Liver (tissue), 9 donors: ENCODE results near the gene FCSK. TPM values are rescaled to one million over a fixed set of nuclear protein-coding genes. Genes with fewer than 3 reads are reported as not detected.

ENCODE experiments used
- DNase-seq: peaks from one replicate; pipeline ENCODE4 v3.0.0-alpha.2; 2017; ENCODE audit warnings: low spot score
- H3K27ac ChIP-seq, 2 donors: one replicate each; pipeline ENCODE4 v1.7.0; 2013; ENCODE audit warnings: inconsistent platforms in 2 of 2, low read length in 2 of 2, control low read depth in 1 of 2, low read depth in 1 of 2, mild to moderate bottlenecking in 1 of 2
- H3K27me3 ChIP-seq, 4 donors: one replicate each; pipeline versions ENCODE4 v1.6.1 to v1.7.0; 2013; ENCODE audit warnings: low read length in 3 of 4, inconsistent platforms in 1 of 4, mild to moderate bottlenecking in 1 of 4, moderate library complexity in 1 of 4; ENCODE audit not compliant: control insufficient read depth in 4 of 4, insufficient read depth in 4 of 4
- H3K36me3 ChIP-seq, 4 donors: one replicate each; pipeline versions ENCODE4 v1.6.1 to v1.7.0; 2013; ENCODE audit warnings: low read length in 3 of 4, mild to moderate bottlenecking in 3 of 4, low read depth in 1 of 4, moderate library complexity in 1 of 4; ENCODE audit not compliant: control insufficient read depth in 4 of 4, insufficient read depth in 3 of 4
- H3K4me1 ChIP-seq, 4 donors: one replicate each; pipeline versions ENCODE4 v1.6.1 to v1.7.0; 2013; ENCODE audit warnings: low read length in 3 of 4, mild to moderate bottlenecking in 3 of 4, moderate library complexity in 1 of 4; ENCODE audit not compliant: control insufficient read depth in 4 of 4, insufficient read depth in 4 of 4
- H3K4me3 ChIP-seq, 3 donors: one replicate each; pipeline versions ENCODE4 v1.6.1 to v1.7.0; 2013; ENCODE audit warnings: low read length in 3 of 3, control low read depth in 1 of 3, low read depth in 1 of 3, mild to moderate bottlenecking in 1 of 3
- H3K9ac ChIP-seq, 2 donors: one replicate each; pipeline ENCODE4 v1.7.0; 2013; ENCODE audit warnings: low read length in 2 of 2, mild to moderate bottlenecking in 2 of 2, moderate library complexity in 2 of 2, control low read depth in 1 of 2, low read depth in 1 of 2
- H3K9me3 ChIP-seq, 4 donors: one replicate each; pipeline versions ENCODE4 v1.6.1 to v1.7.0; 2013; ENCODE audit warnings: low read length in 3 of 4; ENCODE audit not compliant: control insufficient read depth in 4 of 4
- ATF3 ChIP-seq: IDR thresholded peaks from 2 replicates; pipeline ENCODE4 v1.6.1; 2016; ENCODE audit warnings: antibody characterized with exemption
- EGR1 ChIP-seq, 2 donors: IDR thresholded peaks; 2 replicates each; pipeline ENCODE4 v1.6.1; 2016 to 2018; ENCODE audit warnings: antibody characterized with exemption in 2 of 2, low read depth in 2 of 2
- FOXA1 ChIP-seq: IDR thresholded peaks from 2 replicates; pipeline ENCODE4 v1.6.1; 2016; ENCODE audit warnings: antibody characterized with exemption
- FOXA2 ChIP-seq: IDR thresholded peaks from 2 replicates; pipeline ENCODE4 v1.6.1; 2016; ENCODE audit warnings: antibody characterized with exemption
- GABPA ChIP-seq, 2 donors: IDR thresholded peaks in 1 of 2; conservative IDR thresholded peaks in 1 of 2; 2 replicates each; pipeline ENCODE4 v1.6.1; 2016; ENCODE audit warnings: antibody characterized with exemption in 2 of 2, mild to moderate bottlenecking in 1 of 2, moderate library complexity in 1 of 2
- HNF4A ChIP-seq, 2 donors: conservative IDR thresholded peaks; 2 replicates each; pipeline ENCODE4 v1.6.1; 2016; ENCODE audit warnings: antibody characterized with exemption in 2 of 2, mild to moderate bottlenecking in 2 of 2
- HNF4G ChIP-seq: IDR thresholded peaks from 2 replicates; pipeline ENCODE4 v1.6.1; 2016; ENCODE audit warnings: antibody characterized with exemption
- JUND ChIP-seq, 2 donors: IDR thresholded peaks; 2 replicates each; pipeline ENCODE4 v1.6.1; 2016; ENCODE audit warnings: antibody characterized with exemption in 2 of 2
- MAX ChIP-seq: IDR thresholded peaks from 2 replicates; pipeline ENCODE4 v1.6.1; 2016; ENCODE audit warnings: antibody characterized with exemption
- NR2F2 ChIP-seq: IDR thresholded peaks from 2 replicates; pipeline ENCODE4 v1.6.1; 2016; ENCODE audit warnings: antibody characterized with exemption
- RAD21 ChIP-seq, 2 donors: IDR thresholded peaks; 2 replicates each; pipeline ENCODE4 v1.6.1; 2016; ENCODE audit warnings: antibody characterized with exemption in 2 of 2, mild to moderate bottlenecking in 2 of 2
- REST ChIP-seq: IDR thresholded peaks from 2 replicates; pipeline ENCODE4 v1.6.1; 2016; ENCODE audit warnings: antibody characterized with exemption, mild to moderate bottlenecking
- RXRA ChIP-seq, 2 donors: IDR thresholded peaks; 2 replicates each; pipeline ENCODE4 v1.6.1; 2017 to 2018; ENCODE audit warnings: antibody characterized with exemption in 2 of 2, mild to moderate bottlenecking in 1 of 2
- SP1 ChIP-seq: IDR thresholded peaks from 2 replicates; pipeline ENCODE4 v1.6.1; 2018; ENCODE audit warnings: antibody characterized with exemption, mild to moderate bottlenecking
- TAF1 ChIP-seq: conservative IDR thresholded peaks from 2 replicates; pipeline ENCODE4 v1.6.1; 2016; ENCODE audit warnings: antibody characterized with exemption, mild to moderate bottlenecking
- YY1 ChIP-seq: IDR thresholded peaks from 2 replicates; pipeline ENCODE4 v1.6.1; 2016; ENCODE audit warnings: antibody characterized with exemption, mild to moderate bottlenecking
- ZBTB33 ChIP-seq: IDR thresholded peaks from 2 replicates; pipeline ENCODE4 v1.6.1; 2016; ENCODE audit warnings: antibody characterized with exemption
- WGBS: extraction: QIAGEN DNeasy Blood & Tissue Kit; methylation state at CpG from one replicate; pipeline ENCODE4 v1.1.7; 2013; 5-methylcytosine and 5-hydroxymethylcytosine counted together
- polyA plus RNA-seq, 2 donors: library from polyadenylated mRNA; stranded (reverse) in 1 of 2; unstranded in 1 of 2; fragments of 200-250 nt in 1 of 2; fragments of >200 nt in 1 of 2; fragmentation: Nextera tagmentation in 1 of 2; extraction: Ambion mirVana in 1 of 2; gene quantifications; one replicate each; pipeline versions ENCODE4 v1.2.1 to v1.2.3, GENCODE V29; 2013 to 2015
- total RNA-seq, 2 donors: library from RNA; depleted of rRNA; stranded (reverse); fragments of >200 nt; gene quantifications; one replicate each; pipeline ENCODE4 v1.2.3, GENCODE V29; 2014
- TF ChIP-seq, protein P1 (sequence below): fragments of 150-350 bp; IDR thresholded peaks from 2 replicates; pipeline ENCODE4 v1.5.1; 2017; ENCODE audit warnings: improper control_type of control experiment, low read depth, low read length; ENCODE audit not compliant: missing input control
- donor health status: healthy.
- donor health status: healthy.
- donor health status: healthy.
- donor health status: healthy.
- donor health status: healthy.

The FCSK gene
- total and polyA plus RNA-seq, 4 donors: 4.3 to 20.2 (median 8.5) TPM

GRCh38 chr16:70421014-70421413, 33.4 kb upstream of the FCSK start:
- Histone ChIP-seq H3K9me3 (no peaks in the 10 kb centered on the region), H3K4me1 (peaks cover 13 to 45% (median 28%) of the 10 kb centered on the region in 4 donors), H3K4me3 (no peak overlapping the region), H3K36me3 (no peaks in the 10 kb centered on the region), H3K9ac (no peak overlapping the region), H3K27me3 (no peaks in the 10 kb centered on the region), H3K27ac (no peak overlapping the region)
- TF ChIP-seq MAX (no peak), HNF4A (conservative IDR thresholded peaks at IDR 0.05) (no peak), JUND (IDR thresholded peaks at IDR 0.05) (no peak), YY1 (no peak), HNF4G (no peak), GABPA (IDR thresholded peaks at IDR 0.05 in 1 of 2, conservative IDR thresholded peaks at IDR 0.05 in 1 of 2) (no peak), EGR1 (IDR thresholded peaks at IDR 0.05; ENCODE audit: low read depth in 2 of 2) (no peak), NR2F2 (no peak), FOXA2 (no peak), TAF1 (no peak), RXRA (IDR thresholded peaks at IDR 0.05) (no peak), REST (no peak), ZBTB33 (no peak), FOXA1 (no peak), SP1 (no peak), RAD21 (IDR thresholded peaks at IDR 0.05) (no peak)
- 95% methylated on average over 9 of the region's 9 CpGs for WGBS
- no peak for DNase-seq

DNA sequence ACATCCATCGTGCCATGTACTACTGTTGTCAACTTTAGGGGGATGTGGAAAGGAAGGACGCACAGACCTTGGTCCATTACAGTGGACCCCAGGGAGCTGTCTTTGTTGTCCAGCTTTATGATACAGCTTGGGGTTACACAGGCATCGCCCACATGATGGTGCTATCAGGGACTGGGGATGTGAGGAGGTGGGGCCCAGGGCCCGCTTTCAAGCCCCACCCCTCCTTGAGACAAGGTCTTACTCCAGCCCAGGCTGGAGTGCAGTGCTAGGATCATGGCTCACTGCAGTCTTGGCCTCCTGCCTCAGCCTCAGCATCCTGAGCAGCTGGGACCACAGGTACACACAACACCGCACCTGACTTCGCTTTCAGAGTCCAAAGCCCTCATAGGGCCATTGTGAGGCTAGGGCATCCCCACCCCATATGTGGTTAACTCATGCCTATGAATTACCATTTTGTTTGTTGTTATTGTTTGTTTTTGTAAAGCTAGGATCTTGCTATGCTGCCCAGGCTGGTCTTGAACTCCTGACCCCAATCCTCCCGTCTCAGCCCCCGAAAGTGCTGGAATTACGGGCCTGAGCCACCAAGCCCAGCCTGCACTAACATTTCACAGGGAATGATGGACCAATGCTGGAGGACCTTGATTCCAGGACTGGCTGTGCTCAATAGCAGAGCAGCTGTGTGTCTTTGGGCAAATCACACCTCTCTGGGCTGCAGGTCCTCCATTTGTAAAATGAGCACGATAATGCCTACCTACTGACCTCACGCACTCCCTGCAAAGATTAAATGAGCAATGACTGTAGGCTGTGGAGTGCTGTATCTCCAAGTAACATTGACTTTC, 32.7 kb upstream of the FCSK start:
- H3K27ac ChIP-seq: no peak overlapping the region
- no peaks in the 10 kb centered on the region for H3K27me3 ChIP-seq
- H3K9ac ChIP-seq: no peak overlapping the region
- no peak for DNase-seq
- H3K4me3 ChIP-seq: no peak overlapping the region
- no peaks in the 10 kb centered on the region for H3K9me3 ChIP-seq
- H3K36me3 ChIP-seq: no peaks in the 10 kb centered on the region
- 93% methylated on average over 11 of the region's 11 CpGs for WGBS
- H3K4me1 ChIP-seq: peaks cover 13 to 45% (median 28%) of the 10 kb centered on the region in 4 donors
- no peak for TF ChIP-seq ATF3
- no peak for TF ChIP-seq TAF1
- TF ChIP-seq JUND (IDR thresholded peaks at IDR 0.05): no peak
- TF ChIP-seq MAX: no peak
- TF ChIP-seq, protein P1, sequence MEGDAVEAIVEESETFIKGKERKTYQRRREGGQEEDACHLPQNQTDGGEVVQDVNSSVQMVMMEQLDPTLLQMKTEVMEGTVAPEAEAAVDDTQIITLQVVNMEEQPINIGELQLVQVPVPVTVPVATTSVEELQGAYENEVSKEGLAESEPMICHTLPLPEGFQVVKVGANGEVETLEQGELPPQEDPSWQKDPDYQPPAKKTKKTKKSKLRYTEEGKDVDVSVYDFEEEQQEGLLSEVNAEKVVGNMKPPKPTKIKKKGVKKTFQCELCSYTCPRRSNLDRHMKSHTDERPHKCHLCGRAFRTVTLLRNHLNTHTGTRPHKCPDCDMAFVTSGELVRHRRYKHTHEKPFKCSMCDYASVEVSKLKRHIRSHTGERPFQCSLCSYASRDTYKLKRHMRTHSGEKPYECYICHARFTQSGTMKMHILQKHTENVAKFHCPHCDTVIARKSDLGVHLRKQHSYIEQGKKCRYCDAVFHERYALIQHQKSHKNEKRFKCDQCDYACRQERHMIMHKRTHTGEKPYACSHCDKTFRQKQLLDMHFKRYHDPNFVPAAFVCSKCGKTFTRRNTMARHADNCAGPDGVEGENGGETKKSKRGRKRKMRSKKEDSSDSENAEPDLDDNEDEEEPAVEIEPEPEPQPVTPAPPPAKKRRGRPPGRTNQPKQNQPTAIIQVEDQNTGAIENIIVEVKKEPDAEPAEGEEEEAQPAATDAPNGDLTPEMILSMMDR: no peak
- TF ChIP-seq GABPA (IDR thresholded peaks at IDR 0.05 in 1 of 2, conservative IDR thresholded peaks at IDR 0.05 in 1 of 2): no peak
- no peak for TF ChIP-seq FOXA2
- TF ChIP-seq EGR1 (IDR thresholded peaks at IDR 0.05; ENCODE audit: low read depth in 2 of 2): no peak
- no peak for TF ChIP-seq FOXA1
- no peak for TF ChIP-seq RXRA (IDR thresholded peaks at IDR 0.05)
- TF ChIP-seq SP1: no peak
- TF ChIP-seq RAD21 (IDR thresholded peaks at IDR 0.05): no peak
- no peak for TF ChIP-seq HNF4G
- no peak for TF ChIP-seq REST
- TF ChIP-seq YY1: no peak
- no peak for TF ChIP-seq NR2F2
- TF ChIP-seq HNF4A (conservative IDR thresholded peaks at IDR 0.05): no peak
